Subcutaneous adipose tissue (tissue), 4 donors: Measurements from ENCODE around the gene ZBTB16. TPM values are rescaled to one million over a fixed set of nuclear protein-coding genes. Genes with fewer than 3 reads are reported as not detected.

ENCODE experiments used
- CTCF ChIP-seq: fragments of 450-650 bp; IDR thresholded peaks from one replicate; pipeline ENCODE4 v1.5.1; 2016; ENCODE audit warnings: low read depth, mild to moderate bottlenecking, control low read depth, antibody characterized with exemption, moderate library complexity
- total RNA-seq, 4 donors: library from RNA; depleted of rRNA; stranded (reverse); fragments of >200 nt; gene quantifications; one replicate each; pipeline ENCODE4 v1.1.0, GENCODE V29; 2016

ZBTB16 gene
- total RNA-seq, 4 donors from 2014 or later: 167 to 446 (median 261) TPM

GRCh38 chr11:114109206-114110090 is 49.9 kb downstream of the ZBTB16 start:
- no peak for TF ChIP-seq CTCF

- no peak for TF ChIP-seq CTCF
Observed at GRCh38 chr11:114110123-114110522, 50.6 kb downstream of the ZBTB16 start.

DNA sequence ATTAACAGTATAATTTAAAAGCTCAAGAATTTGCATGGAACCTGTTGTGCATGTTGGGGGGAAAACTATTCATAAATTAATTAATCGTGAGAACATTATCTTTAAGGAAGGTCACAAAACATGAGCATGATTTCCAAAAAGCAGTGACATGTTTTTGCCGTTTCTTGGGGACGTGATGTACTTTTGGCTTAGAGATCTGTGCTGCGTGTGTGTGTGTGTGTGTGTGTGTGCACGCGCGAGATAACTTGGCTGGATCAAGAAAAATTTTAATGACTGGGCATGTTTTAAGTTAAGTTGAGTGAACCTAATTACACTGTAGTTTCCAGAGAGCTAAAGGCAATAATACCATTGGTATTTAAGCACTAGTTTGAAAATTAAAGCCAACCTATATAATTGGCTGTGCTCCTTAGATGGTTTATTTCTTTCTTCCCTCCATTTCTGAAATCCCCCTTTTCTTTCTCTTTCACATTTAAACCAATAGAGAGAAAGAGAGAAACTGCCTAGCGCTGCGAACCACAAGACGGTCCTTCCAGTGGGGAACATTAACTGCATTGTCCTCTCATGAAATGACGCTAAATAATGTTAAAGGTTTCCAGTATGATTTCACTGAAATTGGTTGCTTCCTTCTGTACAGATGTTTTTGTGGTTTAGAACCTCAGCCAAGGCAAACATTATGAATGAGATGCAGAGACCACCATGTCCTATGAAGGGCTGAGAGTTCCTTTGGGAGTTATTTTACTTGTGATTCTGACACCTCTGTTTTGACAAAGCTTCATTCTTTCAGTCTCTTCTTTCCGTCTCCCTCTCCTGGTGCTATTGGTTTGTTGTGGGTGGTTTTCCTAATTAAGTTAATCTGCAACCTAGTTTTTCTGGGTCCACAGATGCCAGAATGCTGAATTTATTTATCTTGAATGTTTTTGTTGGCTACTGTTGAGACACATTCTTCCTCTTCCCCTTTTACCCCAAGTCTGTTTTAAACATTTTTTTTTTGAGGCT is 51.7 kb downstream of the ZBTB16 start:
- TF ChIP-seq CTCF: no peak

DNA sequence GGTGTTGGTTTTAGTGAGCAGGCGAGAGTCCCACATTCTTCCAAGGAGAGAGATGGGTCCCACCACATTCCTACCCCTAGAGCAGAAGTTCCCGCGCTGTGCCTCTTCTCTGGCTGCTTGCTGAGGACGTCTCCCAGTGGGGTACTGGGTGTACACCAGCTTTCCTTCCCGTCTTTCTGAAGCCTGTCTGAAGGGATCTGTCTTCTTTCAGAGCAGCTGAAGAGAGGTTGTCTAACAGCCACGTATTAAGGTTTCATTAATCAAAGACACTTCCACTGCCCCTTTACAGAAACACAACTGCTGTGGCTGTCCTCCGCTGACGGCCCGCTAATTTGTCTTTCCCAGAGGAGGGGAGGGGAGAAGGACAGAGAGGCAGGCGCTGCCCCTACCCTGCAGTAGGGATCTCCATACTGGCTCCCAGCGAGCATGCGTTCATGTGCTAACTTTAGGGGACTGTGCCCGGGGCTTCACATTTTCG is 56.0 kb downstream of the ZBTB16 start:
- no peak for TF ChIP-seq CTCF

DNA sequence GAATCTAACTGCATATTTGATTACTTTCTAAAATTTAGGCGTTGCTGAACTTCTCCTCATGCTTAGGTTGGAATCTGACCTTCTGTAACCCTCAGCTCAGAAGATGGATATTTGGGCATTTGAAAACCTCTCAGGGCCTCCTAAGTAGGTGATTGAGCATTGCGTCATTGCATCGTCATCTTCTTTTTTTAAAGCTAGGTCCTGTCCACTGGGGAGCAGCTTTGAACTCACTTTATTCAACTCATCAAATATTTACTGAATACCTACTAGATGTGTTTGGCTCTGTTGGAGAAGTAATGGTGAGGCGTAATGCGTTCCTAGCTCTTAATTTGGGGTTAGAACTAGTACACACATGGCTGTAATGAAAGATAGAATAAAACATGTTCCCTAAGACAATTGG is 56.8 kb downstream of the ZBTB16 start:
- no peak for TF ChIP-seq CTCF

- no peak for TF ChIP-seq CTCF
Observed at GRCh38 chr11:114116800-114117199, 57.3 kb downstream of the ZBTB16 start.

DNA sequence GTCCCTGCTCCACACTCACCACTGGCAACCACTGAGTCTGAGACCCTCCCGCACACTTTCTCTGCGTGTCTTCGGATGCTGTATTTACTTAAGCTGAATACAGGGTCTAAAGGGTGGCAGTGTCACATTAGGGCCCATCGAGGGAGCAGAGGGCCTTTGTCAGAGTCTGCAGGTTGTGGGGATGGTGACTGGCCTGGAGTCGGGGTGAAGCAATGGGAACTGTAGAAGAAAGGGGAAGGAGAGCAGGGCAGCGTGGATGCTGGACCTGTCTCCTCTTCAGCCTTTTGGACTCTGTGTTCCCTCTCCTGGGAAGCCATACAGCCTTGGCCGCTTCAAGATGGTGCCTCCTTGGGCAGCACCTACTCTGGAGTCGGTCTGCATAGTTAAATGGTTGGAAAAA is 61.1 kb downstream of the ZBTB16 start:
- no peak for TF ChIP-seq CTCF
